GM23338 (cell line): ENCODE data around the gene GRM5.

Experiments
- CTCF ChIP-seq, 2 experiments: fragments of 200-600 bp in 1 of 2; sonication (generic) in 1 of 2; conservative IDR thresholded peaks; 2 replicates each; pipeline versions ENCODE4 v1.5.1 to v1.6.1; 2016 to 2017; ENCODE audit warnings: antibody characterized with exemption in 2 of 2, low read depth in 2 of 2, mild to moderate bottlenecking in 2 of 2, moderate library complexity in 1 of 2
- EZH2 ChIP-seq: fragments of 200-600 bp; sonication (generic); IDR thresholded peaks from one replicate; pipeline ENCODE4 v1.8.0; 2017; ENCODE audit warnings: antibody characterized with exemption, mild to moderate bottlenecking, low read depth; ENCODE audit not compliant: unreplicated experiment
- EZH2phosphoT487 ChIP-seq: fragments of 200-600 bp; sonication (generic); IDR thresholded peaks from one replicate; pipeline ENCODE4 v1.8.1; 2018; ENCODE audit warnings: antibody characterized with exemption; ENCODE audit not compliant: unreplicated experiment
- NANOG ChIP-seq: IDR thresholded peaks from 2 replicates; pipeline ENCODE4 v1.6.1; 2016; ENCODE audit warnings: antibody characterized with exemption, borderline replicate concordance
- POLR2AphosphoS5 ChIP-seq: IDR thresholded peaks from 2 replicates; pipeline ENCODE4 v1.6.1; 2016; ENCODE audit warnings: antibody characterized with exemption, low read depth
- REST ChIP-seq: IDR thresholded peaks from one replicate; pipeline ENCODE4 v1.6.1; 2018; ENCODE audit warnings: antibody characterized with exemption; ENCODE audit not compliant: unreplicated experiment
- ZNF114 ChIP-seq: fragments of 250-450 bp; sonication (Bioruptor Pico); IDR thresholded peaks from 2 replicates; pipeline ENCODE4 v1.5.0; 2020; ENCODE audit warnings: mild to moderate bottlenecking, moderate library complexity
- ZNF331 ChIP-seq: fragments of 250-450 bp; sonication (Bioruptor Pico); IDR thresholded peaks from 2 replicates; pipeline ENCODE4 v1.5.0; 2020; ENCODE audit warnings: low read depth, mild to moderate bottlenecking, moderate library complexity
- ZNF462 ChIP-seq: fragments of 250-450 bp; sonication (Bioruptor Pico); IDR thresholded peaks from 2 replicates; pipeline ENCODE4 v1.5.0; 2020; ENCODE audit warnings: mild to moderate bottlenecking, moderate library complexity

GRCh38 chr11:88806410-88806809 is 259.4 kb downstream of the GRM5 start:
- TF ChIP-seq NANOG (no peak), EZH2phosphoT487 (no peak), POLR2AphosphoS5 (no peak), CTCF (conservative IDR thresholded peaks at IDR 0.05; ENCODE audit: low read depth in 2 of 2) (no peak), EZH2 (no peak), ZNF462 (CRISPR knock-in tag) (no peak), ZNF114 (CRISPR knock-in tag) (no peak), ZNF331 (CRISPR knock-in tag) (no peak), REST (no peak)
